ENCODE data around the gene CMC4. TPM values are rescaled to one million over a fixed set of nuclear protein-coding genes. Genes with fewer than 3 reads are reported as not detected.
A peak's percentile ranks its signal among the peaks of the same experiment; 100 is the strongest.

The CMC4 gene
- polyA plus RNA-seq, 2 of the 4 experiments (the other 2 are of a cell fraction) = 15.1 to 16.9 TPM

DNA sequence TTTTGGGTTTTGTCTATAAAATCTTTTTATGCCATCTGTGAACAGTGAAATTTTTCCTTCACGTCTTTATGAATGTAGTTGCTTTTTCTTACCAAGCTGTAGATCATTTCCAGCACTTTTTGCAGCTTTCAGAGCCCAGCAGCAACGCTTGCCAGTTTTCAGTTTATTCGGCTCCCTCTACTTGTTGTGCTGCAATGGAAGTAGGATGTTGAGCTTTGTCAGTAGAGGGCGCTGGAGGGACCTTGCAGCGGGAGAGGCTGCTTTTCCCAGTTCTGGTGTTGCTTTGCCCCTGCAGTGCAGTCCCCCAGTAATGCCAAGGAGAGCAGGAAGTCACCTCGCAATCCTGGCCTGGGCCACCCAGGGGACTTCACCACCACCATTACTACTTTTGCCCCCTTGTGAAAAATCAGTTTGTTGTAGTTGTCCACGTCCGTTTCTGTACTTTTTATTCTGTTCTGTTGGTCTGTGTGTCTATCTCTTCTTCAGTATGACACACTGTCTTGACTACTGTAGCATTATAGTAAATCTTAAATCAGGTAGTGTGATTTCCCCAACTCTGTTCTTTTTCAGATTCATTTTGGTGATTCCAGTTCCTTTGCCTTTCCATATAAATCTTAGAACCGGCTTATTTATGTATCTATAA is 21.8 kb downstream of the CMC4 start:
- CTCF ChIA-PET = interaction anchor here (0.7 to 1.5 kb wide), 3 partner anchors 13 to 69 kb away, joined by 3 to 5 read pairs (median 3); partner anchors contain the start of gene FUNDC2
- H3K9me3 ChIP-seq = no peaks in the 10 kb centered on the region
- no peak overlapping the region for H3K4me3 ChIP-seq
- no peak for TF ChIP-seq PHF8 (IDR thresholded peaks at IDR 0.05; ENCODE audit: borderline replicate concordance, low read depth)
- no peak for TF ChIP-seq KDM5A (IDR thresholded peaks at IDR 0.05)
- TF ChIP-seq CEBPB (IDR thresholded peaks at IDR 0.05) = no peak
- TF ChIP-seq, protein P1, sequence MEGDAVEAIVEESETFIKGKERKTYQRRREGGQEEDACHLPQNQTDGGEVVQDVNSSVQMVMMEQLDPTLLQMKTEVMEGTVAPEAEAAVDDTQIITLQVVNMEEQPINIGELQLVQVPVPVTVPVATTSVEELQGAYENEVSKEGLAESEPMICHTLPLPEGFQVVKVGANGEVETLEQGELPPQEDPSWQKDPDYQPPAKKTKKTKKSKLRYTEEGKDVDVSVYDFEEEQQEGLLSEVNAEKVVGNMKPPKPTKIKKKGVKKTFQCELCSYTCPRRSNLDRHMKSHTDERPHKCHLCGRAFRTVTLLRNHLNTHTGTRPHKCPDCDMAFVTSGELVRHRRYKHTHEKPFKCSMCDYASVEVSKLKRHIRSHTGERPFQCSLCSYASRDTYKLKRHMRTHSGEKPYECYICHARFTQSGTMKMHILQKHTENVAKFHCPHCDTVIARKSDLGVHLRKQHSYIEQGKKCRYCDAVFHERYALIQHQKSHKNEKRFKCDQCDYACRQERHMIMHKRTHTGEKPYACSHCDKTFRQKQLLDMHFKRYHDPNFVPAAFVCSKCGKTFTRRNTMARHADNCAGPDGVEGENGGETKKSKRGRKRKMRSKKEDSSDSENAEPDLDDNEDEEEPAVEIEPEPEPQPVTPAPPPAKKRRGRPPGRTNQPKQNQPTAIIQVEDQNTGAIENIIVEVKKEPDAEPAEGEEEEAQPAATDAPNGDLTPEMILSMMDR (IDR thresholded peaks at IDR 0.05) = peak; percentile 51
- no peak for TF ChIP-seq JUN (IDR thresholded peaks at IDR 0.05)
- no peak for TF ChIP-seq NFE2L2 (conservative IDR thresholded peaks at IDR 0.05; ENCODE audit: low read length)
- TF ChIP-seq POLR2A (IDR thresholded peaks at IDR 0.05; ENCODE audit: low read length) = no peak
- peak; percentile 26 to 48; a peak in 2 of 5 replicates for TF ChIP-seq RAD21 (conservative IDR thresholded peaks at IDR 0.05 in 1 of 2, IDR thresholded peaks at IDR 0.05 in 1 of 2)
- no peak for TF ChIP-seq JUNB (IDR thresholded peaks at IDR 0.05)
- TF ChIP-seq, protein P2, sequence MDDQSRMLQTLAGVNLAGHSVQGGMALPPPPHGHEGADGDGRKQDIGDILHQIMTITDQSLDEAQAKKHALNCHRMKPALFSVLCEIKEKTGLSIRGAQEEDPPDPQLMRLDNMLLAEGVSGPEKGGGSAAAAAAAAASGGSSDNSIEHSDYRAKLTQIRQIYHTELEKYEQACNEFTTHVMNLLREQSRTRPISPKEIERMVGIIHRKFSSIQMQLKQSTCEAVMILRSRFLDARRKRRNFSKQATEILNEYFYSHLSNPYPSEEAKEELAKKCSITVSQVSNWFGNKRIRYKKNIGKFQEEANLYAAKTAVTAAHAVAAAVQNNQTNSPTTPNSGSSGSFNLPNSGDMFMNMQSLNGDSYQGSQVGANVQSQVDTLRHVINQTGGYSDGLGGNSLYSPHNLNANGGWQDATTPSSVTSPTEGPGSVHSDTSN (IDR thresholded peaks at IDR 0.05) = no peak
- no peak overlapping the region; the same call in 2 of the 3 replicates for H3K4me2 ChIP-seq
- FAIRE-seq (no peak), ATAC-seq (peak; percentile 80 to 93), DNase-seq (ENCODE audit: low read depth in 1 of 2, low spot score in 1 of 2) (peak; percentile 27 to 75)
- 41% methylated on average over 9 of the region's 9 CpGs for WGBS (ENCODE audit: missing lambda C conversion rate)
- no peak overlapping the region for H3K27ac ChIP-seq
- POLR2A ChIA-PET = interaction anchor here (0.7 kb wide), 1 partner anchor 22 kb away, joined by 3 read pairs; the partner anchor contains the start of gene FUNDC2
- H3K4me1 ChIP-seq = peaks cover 30% of the 10 kb centered on the region

DNA sequence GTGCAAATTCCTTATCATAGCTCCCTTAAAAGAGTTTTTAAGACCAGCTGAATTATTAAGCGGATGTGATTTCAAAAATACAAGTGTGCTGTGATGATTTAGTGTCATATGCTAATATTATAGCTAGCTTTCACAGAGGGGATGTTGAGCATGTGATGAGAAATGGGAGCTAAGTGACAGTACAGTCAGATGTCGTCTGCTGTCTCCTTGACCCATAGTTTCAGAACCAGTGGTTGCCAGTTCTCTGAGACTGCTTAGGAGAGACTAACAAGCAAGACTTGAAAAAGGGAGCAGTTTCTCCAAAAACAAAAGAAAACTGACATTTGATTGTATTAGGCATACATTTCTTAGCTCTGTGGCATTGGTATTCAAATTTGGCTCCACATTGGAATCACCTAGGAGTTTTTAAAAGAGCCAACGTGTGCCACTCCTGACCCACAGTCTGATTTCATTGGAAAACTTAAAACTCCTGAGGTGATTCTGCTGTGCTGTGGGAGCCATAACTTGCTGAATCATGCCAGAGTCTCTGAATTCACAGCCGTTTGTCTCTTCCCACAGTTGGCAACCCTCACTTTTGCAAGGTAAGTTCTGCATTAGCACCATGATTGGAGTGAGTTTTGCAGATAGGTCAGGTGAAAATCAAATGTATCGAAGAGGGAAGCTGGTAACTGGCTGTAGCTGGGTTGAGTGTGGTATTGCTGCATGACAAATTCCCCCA is 24.0 kb downstream of the CMC4 start:
- H3K4me3 ChIP-seq = no peak overlapping the region
- no peak overlapping the region for H3K4me2 ChIP-seq
- DNase-seq (ENCODE audit: low read depth in 1 of 2, low spot score in 1 of 2) (no peak), FAIRE-seq (no peak), ATAC-seq (no peak)
- TF ChIP-seq PHF8 (IDR thresholded peaks at IDR 0.05; ENCODE audit: borderline replicate concordance, low read depth) (no peak), ZC3H11A (IDR thresholded peaks at IDR 0.05) (no peak), CEBPB (IDR thresholded peaks at IDR 0.05) (no peak), NFE2L2 (conservative IDR thresholded peaks at IDR 0.05; ENCODE audit: low read length) (no peak), FOSL2 (IDR thresholded peaks at IDR 0.05) (no peak), FOSL2 (CRISPR knock-in tag; IDR thresholded peaks at IDR 0.05) (no peak), EHMT2 (IDR thresholded peaks at IDR 0.05; ENCODE audit: low read depth) (no peak), GATA3 (IDR thresholded peaks at IDR 0.05; ENCODE audit: borderline replicate concordance) (no peak), ZSCAN20 (CRISPR knock-in tag; IDR thresholded peaks at IDR 0.05) (no peak), KDM5A (IDR thresholded peaks at IDR 0.05) (no peak), RFX5 (IDR thresholded peaks at IDR 0.05) (no peak), HEYL (CRISPR knock-in tag; IDR thresholded peaks at IDR 0.05) (no peak), HOXB13 (CRISPR knock-in tag; IDR thresholded peaks at IDR 0.05; ENCODE audit: low read depth) (no peak), TP53 (CRISPR knock-in tag; IDR thresholded peaks at IDR 0.05) (no peak), KDM1A (IDR thresholded peaks at IDR 0.05; ENCODE audit: low read depth) (no peak), JUNB (IDR thresholded peaks at IDR 0.05) (no peak), ZNF302 (CRISPR knock-in tag; IDR thresholded peaks at IDR 0.05) (no peak)
- TF ChIP-seq, protein P2 (IDR thresholded peaks at IDR 0.05) = no peak
- TF ChIP-seq, protein P3, sequence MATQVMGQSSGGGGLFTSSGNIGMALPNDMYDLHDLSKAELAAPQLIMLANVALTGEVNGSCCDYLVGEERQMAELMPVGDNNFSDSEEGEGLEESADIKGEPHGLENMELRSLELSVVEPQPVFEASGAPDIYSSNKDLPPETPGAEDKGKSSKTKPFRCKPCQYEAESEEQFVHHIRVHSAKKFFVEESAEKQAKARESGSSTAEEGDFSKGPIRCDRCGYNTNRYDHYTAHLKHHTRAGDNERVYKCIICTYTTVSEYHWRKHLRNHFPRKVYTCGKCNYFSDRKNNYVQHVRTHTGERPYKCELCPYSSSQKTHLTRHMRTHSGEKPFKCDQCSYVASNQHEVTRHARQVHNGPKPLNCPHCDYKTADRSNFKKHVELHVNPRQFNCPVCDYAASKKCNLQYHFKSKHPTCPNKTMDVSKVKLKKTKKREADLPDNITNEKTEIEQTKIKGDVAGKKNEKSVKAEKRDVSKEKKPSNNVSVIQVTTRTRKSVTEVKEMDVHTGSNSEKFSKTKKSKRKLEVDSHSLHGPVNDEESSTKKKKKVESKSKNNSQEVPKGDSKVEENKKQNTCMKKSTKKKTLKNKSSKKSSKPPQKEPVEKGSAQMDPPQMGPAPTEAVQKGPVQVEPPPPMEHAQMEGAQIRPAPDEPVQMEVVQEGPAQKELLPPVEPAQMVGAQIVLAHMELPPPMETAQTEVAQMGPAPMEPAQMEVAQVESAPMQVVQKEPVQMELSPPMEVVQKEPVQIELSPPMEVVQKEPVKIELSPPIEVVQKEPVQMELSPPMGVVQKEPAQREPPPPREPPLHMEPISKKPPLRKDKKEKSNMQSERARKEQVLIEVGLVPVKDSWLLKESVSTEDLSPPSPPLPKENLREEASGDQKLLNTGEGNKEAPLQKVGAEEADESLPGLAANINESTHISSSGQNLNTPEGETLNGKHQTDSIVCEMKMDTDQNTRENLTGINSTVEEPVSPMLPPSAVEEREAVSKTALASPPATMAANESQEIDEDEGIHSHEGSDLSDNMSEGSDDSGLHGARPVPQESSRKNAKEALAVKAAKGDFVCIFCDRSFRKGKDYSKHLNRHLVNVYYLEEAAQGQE (IDR thresholded peaks at IDR 0.05) = no peak
- TF ChIP-seq, protein P4, sequence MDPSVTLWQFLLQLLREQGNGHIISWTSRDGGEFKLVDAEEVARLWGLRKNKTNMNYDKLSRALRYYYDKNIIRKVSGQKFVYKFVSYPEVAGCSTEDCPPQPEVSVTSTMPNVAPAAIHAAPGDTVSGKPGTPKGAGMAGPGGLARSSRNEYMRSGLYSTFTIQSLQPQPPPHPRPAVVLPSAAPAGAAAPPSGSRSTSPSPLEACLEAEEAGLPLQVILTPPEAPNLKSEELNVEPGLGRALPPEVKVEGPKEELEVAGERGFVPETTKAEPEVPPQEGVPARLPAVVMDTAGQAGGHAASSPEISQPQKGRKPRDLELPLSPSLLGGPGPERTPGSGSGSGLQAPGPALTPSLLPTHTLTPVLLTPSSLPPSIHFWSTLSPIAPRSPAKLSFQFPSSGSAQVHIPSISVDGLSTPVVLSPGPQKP (IDR thresholded peaks at IDR 0.05; ENCODE audit: low read depth, low read length) = no peak
- H3K9me3 ChIP-seq = no peaks in the 10 kb centered on the region
- ChIA-PET CTCF (interaction anchor here (2.1 to 3.1 kb wide), 2 partner anchors 8 to 10 kb away, joined by 4 to 19 read pairs; no protein-coding TSS in a partner anchor), POLR2A (interaction anchor here (0.8 kb wide), 1 partner anchor 20 kb away, joined by 4 read pairs; the partner anchor contains the start of gene FUNDC2)
- peak overlapping the region in 1 of 2 experiments; percentile 49; a peak in 1 of 6 replicates for H3K27ac ChIP-seq
- H3K4me1 ChIP-seq = peaks cover 11% of the 10 kb centered on the region; the same call in 2 of the 3 replicates
- WGBS (ENCODE audit: missing lambda C conversion rate) = 83% methylated on average over 5 of the region's 5 CpGs

Measured in A549 (cell line).